H9 (cell line): ENCODE measurements around the gene ZFYVE28. TPM values are rescaled to one million over a fixed set of nuclear protein-coding genes. Genes with fewer than 3 reads are reported as not detected.

ENCODE experiments used
- DNase-seq: peaks from one replicate; pipeline ENCODE4 v3.0.0-alpha.2; 2017
- H2AFZ ChIP-seq: one replicate; pipeline ENCODE4 v1.6.1; 2013; ENCODE audit warnings: mild to moderate bottlenecking, low read length, control low read depth, moderate library complexity
- H2AK5ac ChIP-seq: 2 replicates; pipeline ENCODE4 v1.6.1; 2013; ENCODE audit warnings: low read length, control low read depth, mixed read lengths; ENCODE audit not compliant: insufficient read length
- H2BK120ac ChIP-seq: one replicate; pipeline ENCODE4 v1.6.1; 2013; ENCODE audit warnings: low read depth, mild to moderate bottlenecking, low read length, control low read depth, inconsistent platforms; ENCODE audit not compliant: poor library complexity, severe bottlenecking
- H2BK12ac ChIP-seq: 2 replicates; pipeline ENCODE4 v1.6.1; 2013; ENCODE audit warnings: low read length, control low read depth, mixed read lengths, low read depth; ENCODE audit not compliant: insufficient read length
- H2BK15ac ChIP-seq: 2 replicates; pipeline ENCODE4 v1.6.1; 2013; ENCODE audit warnings: low read depth, low read length, control low read depth
- H2BK20ac ChIP-seq: one replicate; pipeline ENCODE4 v1.6.1; 2013; ENCODE audit warnings: low read depth, mild to moderate bottlenecking, low read length, control low read depth, inconsistent platforms; ENCODE audit not compliant: poor library complexity, severe bottlenecking
- H2BK5ac ChIP-seq: 2 replicates; pipeline ENCODE4 v1.6.1; 2013; ENCODE audit warnings: low read length, control low read depth, mixed read lengths; ENCODE audit not compliant: insufficient read length
- H3K14ac ChIP-seq: 2 replicates; pipeline ENCODE4 v1.6.1; 2013; ENCODE audit warnings: low read length, control low read depth; ENCODE audit not compliant: insufficient read depth
- H3K18ac ChIP-seq: 2 replicates; pipeline ENCODE4 v1.6.1; 2013; ENCODE audit warnings: low read depth, mild to moderate bottlenecking, mixed read lengths, low read length, control low read depth; ENCODE audit not compliant: insufficient read length
- H3K23ac ChIP-seq: 2 replicates; pipeline ENCODE4 v1.6.1; 2013; ENCODE audit warnings: low read length, control low read depth, mixed read lengths, low read depth; ENCODE audit not compliant: insufficient read length
- H3K23me2 ChIP-seq: 2 replicates; pipeline ENCODE4 v1.6.1; 2013; ENCODE audit warnings: low read depth, mild to moderate bottlenecking, mixed read lengths, low read length, control low read depth; ENCODE audit not compliant: insufficient read length, poor library complexity, severe bottlenecking
- H3K27ac ChIP-seq: 2 replicates; pipeline ENCODE4 v1.5.1; 2013; ENCODE audit warnings: low read length, control low read depth, mixed read lengths, low read depth; ENCODE audit not compliant: insufficient read length
- H3K27me3 ChIP-seq: 2 replicates; pipeline ENCODE4 v1.6.1; 2013; ENCODE audit warnings: low read length, control low read depth, inconsistent platforms; ENCODE audit not compliant: insufficient read depth
- H3K4ac ChIP-seq: 2 replicates; pipeline ENCODE4 v1.6.1; 2013; ENCODE audit warnings: low read depth, mild to moderate bottlenecking, control low read depth, inconsistent platforms, low read length, moderate library complexity
- H3K4me1 ChIP-seq: 2 replicates; pipeline ENCODE4 v1.6.1; 2013; ENCODE audit warnings: low read length, control low read depth, inconsistent platforms; ENCODE audit not compliant: insufficient read depth
- H3K4me2 ChIP-seq: 2 replicates; pipeline ENCODE4 v1.6.1; 2013; ENCODE audit warnings: low read length, control low read depth, mixed read lengths; ENCODE audit not compliant: insufficient read length, insufficient read depth
- H3K56ac ChIP-seq: 2 replicates; pipeline ENCODE4 v1.6.1; 2013; ENCODE audit warnings: low read depth, mild to moderate bottlenecking, mixed read lengths, low read length, control low read depth; ENCODE audit not compliant: insufficient read length
- H3K79me1 ChIP-seq: 2 replicates; pipeline ENCODE4 v1.6.1; 2013; ENCODE audit warnings: low read depth, mild to moderate bottlenecking, moderate library complexity, low read length, control low read depth, inconsistent platforms; ENCODE audit not compliant: insufficient read depth, poor library complexity, severe bottlenecking
- H3K79me2 ChIP-seq: 2 replicates; pipeline ENCODE4 v1.6.1; 2013; ENCODE audit warnings: low read length, control low read depth, inconsistent platforms; ENCODE audit not compliant: insufficient read depth
- H3K9ac ChIP-seq: 2 replicates; pipeline ENCODE4 v1.6.1; 2013; ENCODE audit warnings: low read length, control low read depth, mixed read lengths; ENCODE audit not compliant: insufficient read length; ENCODE audit errors: extremely low read depth
- H3K9me3 ChIP-seq: one replicate; pipeline ENCODE4 v1.6.1; 2013; ENCODE audit warnings: low read depth, low read length, inconsistent platforms; ENCODE audit not compliant: control insufficient read depth
- H3T11ph ChIP-seq: one replicate; pipeline ENCODE4 v1.6.1; 2013; ENCODE audit warnings: mild to moderate bottlenecking, low read length, control low read depth, inconsistent platforms
- H4K20me1 ChIP-seq: one replicate; pipeline ENCODE4 v1.6.1; 2013; ENCODE audit not compliant: control insufficient read depth, insufficient read length, insufficient read depth
- H4K5ac ChIP-seq: 2 replicates; pipeline ENCODE4 v1.6.1; 2013; ENCODE audit warnings: low read depth, mild to moderate bottlenecking, mixed read lengths, low read length, control low read depth; ENCODE audit not compliant: insufficient read length
- H4K8ac ChIP-seq: replicated peaks from 2 replicates; pipeline ENCODE4 v1.6.1; 2013; ENCODE audit warnings: low read length, control low read depth, mixed read lengths, low read depth; ENCODE audit not compliant: insufficient read length
- H4K91ac ChIP-seq: 2 replicates; pipeline ENCODE4 v1.6.1; 2013; ENCODE audit warnings: low read depth, mild to moderate bottlenecking, moderate library complexity, mixed read lengths, low read length, control low read depth; ENCODE audit not compliant: insufficient read length
- H3K27ac Mint-ChIP-seq, 3 experiments: 2 replicates in 2 of 3; 3 replicates in 1 of 3; pipeline ENCODE4 v1.8.0; 2020 to 2021; ENCODE audit warnings: mixed read lengths in 3 of 3, mild to moderate bottlenecking in 1 of 3, moderate library complexity in 1 of 3
- H3K27me3 Mint-ChIP-seq: 2 replicates; pipeline ENCODE4 v1.8.0; 2021; ENCODE audit warnings: low read depth, mild to moderate bottlenecking, moderate library complexity, mixed read lengths
- H3K36me3 Mint-ChIP-seq, 3 experiments: 2 replicates in 2 of 3; 3 replicates in 1 of 3; pipeline ENCODE4 v1.8.0; 2020 to 2021; ENCODE audit warnings: low read depth in 3 of 3, mixed read lengths in 3 of 3; ENCODE audit not compliant: insufficient read depth in 1 of 3
- H3K4me1 Mint-ChIP-seq, 2 experiments: 2 replicates each; pipeline ENCODE4 v1.8.0; 2020; ENCODE audit warnings: mixed read lengths in 2 of 2
- H3K4me3 Mint-ChIP-seq, 2 experiments: 2 replicates in 1 of 2; 3 replicates in 1 of 2; pipeline ENCODE4 v1.8.0; 2020 to 2021; ENCODE audit warnings: mild to moderate bottlenecking in 2 of 2, mixed read lengths in 2 of 2, moderate library complexity in 1 of 2
- H3K9me3 Mint-ChIP-seq, 2 experiments: 2 replicates in 1 of 2; 3 replicates in 1 of 2; pipeline ENCODE4 v1.8.0; 2020; ENCODE audit warnings: mild to moderate bottlenecking in 2 of 2, mixed read lengths in 2 of 2, moderate library complexity in 1 of 2
- CTCF ChIP-seq: fragments of 200-600 bp; sonication (generic); conservative IDR thresholded peaks from 3 replicates; pipeline ENCODE4 v1.8.0; 2021; ENCODE audit warnings: antibody characterized with exemption, mild to moderate bottlenecking
- WGBS: extraction: QIAGEN DNeasy Blood & Tissue Kit; methylation state at CpG from one replicate; pipeline ENCODE4 v1.1.7; 2013; ENCODE audit warnings: missing lambda C conversion rate, low lambda C conversion rate, mixed read lengths; ENCODE audit not compliant: insufficient read length; ENCODE audit errors: extremely low coverage; 5-methylcytosine and 5-hydroxymethylcytosine counted together
- total RNA-seq: library from RNA; stranded (reverse); gene quantifications from 2 replicates; pipeline ENCODE4 v1.2.1, GENCODE V29; 2021

The ZFYVE28 gene
- total RNA-seq, 1 experiment from 2014 or later = 0.98 TPM

GRCh38 chr4:2372488-2373030 is 45.9 kb downstream of the ZFYVE28 start:
- H3K14ac ChIP-seq = no peak overlapping the region; the same call in 1 of the 2 replicates
- no peak overlapping the region for H3K56ac ChIP-seq
- H3K79me1 ChIP-seq = no peaks in the 10 kb centered on the region
- no peaks in the 10 kb centered on the region for H3K79me2 ChIP-seq
- no peaks in the 10 kb centered on the region for H3K23me2 ChIP-seq
- H2BK20ac ChIP-seq = no peak overlapping the region
- no peak overlapping the region for H3K23ac ChIP-seq
- H2BK120ac ChIP-seq = no peak overlapping the region
- no peak overlapping the region for H3K4ac ChIP-seq
- H3K9me3 ChIP-seq = no peaks in the 10 kb centered on the region
- no peak overlapping the region for H4K5ac ChIP-seq
- no peak overlapping the region for H2AK5ac ChIP-seq
- no peak overlapping the region for H2AFZ ChIP-seq
- peaks cover 12% of the 10 kb centered on the region for H3K27me3 Mint-ChIP-seq
- no peak for DNase-seq
- TF ChIP-seq CTCF = no peak
- H4K91ac ChIP-seq = no peak overlapping the region
- no peak overlapping the region for H2BK5ac ChIP-seq
- H3K4me1 ChIP-seq = no peaks in the 10 kb centered on the region
- no peak overlapping the region for H2BK15ac ChIP-seq
- no CpG with 5 or more reads among the region's 14 CpGs for WGBS
- no peaks in the 10 kb centered on the region for H4K20me1 ChIP-seq
- no peak overlapping the region for H3K4me3 Mint-ChIP-seq
- H3K9ac ChIP-seq = no peak overlapping the region
- H3K18ac ChIP-seq = no peak overlapping the region
- H2BK12ac ChIP-seq = no peak overlapping the region
- H3K36me3 Mint-ChIP-seq = peaks cover 7 to 12% (median 8%) of the 10 kb centered on the region in 3 experiments
- peaks cover 14 to 17% of the 10 kb centered on the region in 2 experiments for H3K9me3 Mint-ChIP-seq
- H3K27ac Mint-ChIP-seq = no peak overlapping the region
- no peak overlapping the region for H3T11ph ChIP-seq
- H4K8ac ChIP-seq = no peak overlapping the region
- H3K4me1 Mint-ChIP-seq = peaks cover 2% of the 10 kb centered on the region in 2 experiments; a peak in 2 of 4 replicates
- no peaks in the 10 kb centered on the region for H3K27me3 ChIP-seq
- no peak overlapping the region for H3K27ac ChIP-seq
- no peak overlapping the region for H3K4me2 ChIP-seq
